Adrenal gland (tissue), 12 donors: Measurements from ENCODE around the gene GJC2. TPM values are rescaled to one million over a fixed set of nuclear protein-coding genes. Genes with fewer than 3 reads are reported as not detected.

ENCODE experiments used
- DNase-seq, 7 donors: peaks; one replicate each; pipeline ENCODE4 v3.0.0-alpha.2; 2019 to 2020
- H3K27ac ChIP-seq, 5 donors: fragments of 200-600 bp; sonication (generic) in 4 of 5; 1 replicate in 3 of 5; 2 replicates in 2 of 5; pipeline versions ENCODE4 v1.5.1 to v1.8.0; 2016 to 2020; ENCODE audit warnings: mild to moderate bottlenecking in 1 of 5
- H3K27me3 ChIP-seq: fragments of 200-600 bp; 2 replicates; pipeline ENCODE4 v1.8.0; 2021
- H3K36me3 ChIP-seq, 2 donors: fragments of 200-600 bp; replicated peaks in 1 of 2; 1 replicate in 1 of 2; 2 replicates in 1 of 2; pipeline versions ENCODE4 v1.5.1 to v1.8.0; 2018 to 2022
- H3K4me1 ChIP-seq, 2 donors: fragments of 200-600 bp; replicated peaks in 1 of 2; 1 replicate in 1 of 2; 2 replicates in 1 of 2; pipeline versions ENCODE4 v1.5.1 to v1.8.0; 2018 to 2021
- H3K4me3 ChIP-seq, 4 donors: fragments of 200-600 bp; sonication (generic) in 3 of 4; one replicate each; pipeline ENCODE4 v1.5.1; 2016 to 2018
- H3K9me3 ChIP-seq, 3 donors: fragments of 200-600 bp; sonication (generic) in 1 of 3; replicated peaks in 1 of 3; 1 replicate in 2 of 3; 2 replicates in 1 of 3; pipeline versions ENCODE4 v1.5.1 to v1.8.0; 2016 to 2021
- POLR2A ChIP-seq, 2 donors: fragments of 450-650 bp; IDR thresholded peaks; one replicate each; pipeline ENCODE4 v1.6.1; 2017; ENCODE audit warnings: antibody characterized with exemption in 2 of 2, mild to moderate bottlenecking in 2 of 2, moderate library complexity in 1 of 2
- WGBS, 4 donors: extraction: QIAGEN DNeasy Blood & Tissue Kit in 2 of 4; methylation state at CpG; one replicate each; pipeline versions ENCODE4 v1.1.5 to v1.1.7; 2013 to 2017; 5-methylcytosine and 5-hydroxymethylcytosine counted together
- intact Hi-C, 2 donors: fragments of 100-400 bp; cut with DNase I; formaldehyde crosslinking; loops; one replicate each; pipeline versions ENCODE4 v1.14.1 to v1.15.0; 2022 to 2023
- polyA plus RNA-seq, 3 donors: library from polyadenylated mRNA; stranded (reverse); fragments of 200-250 nt in 2 of 3; fragments of 350-450 nt in 1 of 3; fragmentation: Illumina TruSeq in 1 of 3; extraction: RNeasy Lipid Tissue Mini Kit (QIAGEN cat#74804) in 1 of 3; gene quantifications; one replicate each; pipeline ENCODE4 v1.2.3, GENCODE V29; 2013 to 2014
- total RNA-seq, 9 donors: library from RNA; depleted of rRNA in 4 of 9; stranded (reverse); fragments of >200 nt in 4 of 9; fragments of 120-200 nt in 1 of 9; fragmentation: NEBNext Ultra II Directional in 1 of 9; extraction: Animal tissue kit (Norgen Biotek cat#: 25700) in 1 of 9; gene quantifications; one replicate each; pipeline versions ENCODE4 v1.1.0 to v1.2.4, GENCODE V29; 2013 to 2023
- TF ChIP-seq, protein P1 (sequence below), 6 experiments: fragments of 450-650 bp in 4 of 6; fragments of 200-600 bp in 2 of 6; sonication (generic) in 1 of 6; IDR thresholded peaks; 1 replicate in 5 of 6; 2 replicates in 1 of 6; pipeline versions ENCODE4 v1.5.1 to v1.8.0; 2016 to 2021; ENCODE audit warnings: antibody characterized with exemption in 6 of 6, mild to moderate bottlenecking in 2 of 6, moderate library complexity in 1 of 6
- donor health status: healthy with polysubstance abuse.
- donor health status: Bipolar disorder and iron deficiency.
- donor health status: DM: yes; HTN: yes; CAD: no.
- donor health status: DM: no; HTN: no; CAD: no.
- donor health status: DM: no; HTN: no; CAD: no.
- donor health status: DM: yes; HTN: yes; CAD: no.

GJC2 gene
- total and polyA plus RNA-seq, 12 donors: 0.05 to 4.1 (median 1.3) TPM

DNA sequence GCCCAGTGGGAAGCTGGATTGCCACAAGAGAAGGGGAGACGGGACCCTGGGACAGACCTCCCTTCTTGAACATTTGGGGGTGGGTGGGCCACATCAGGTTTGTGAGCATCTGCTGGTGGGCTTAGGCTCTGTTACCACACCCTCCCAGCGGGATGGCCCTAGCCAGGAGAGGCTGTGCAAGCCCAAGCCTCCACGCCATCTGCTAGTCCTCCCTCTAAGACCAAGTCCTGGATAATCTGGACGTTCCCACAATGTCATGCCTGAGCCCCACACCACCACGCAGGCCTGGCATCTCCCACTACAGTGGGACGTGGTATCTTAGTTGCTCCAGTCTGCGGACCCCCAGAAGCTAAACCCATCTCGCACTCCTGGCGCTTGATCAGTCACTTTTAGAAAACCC, 12.1 kb downstream of the GJC2 start:
- 72 to 78% (median 73%) methylated on average over 8 to 9 of the region's 9 CpGs for WGBS, 4 donors
- no peak for DNase-seq
- H3K9me3 ChIP-seq: no peaks in the 10 kb centered on the region
- TF ChIP-seq, protein P1, sequence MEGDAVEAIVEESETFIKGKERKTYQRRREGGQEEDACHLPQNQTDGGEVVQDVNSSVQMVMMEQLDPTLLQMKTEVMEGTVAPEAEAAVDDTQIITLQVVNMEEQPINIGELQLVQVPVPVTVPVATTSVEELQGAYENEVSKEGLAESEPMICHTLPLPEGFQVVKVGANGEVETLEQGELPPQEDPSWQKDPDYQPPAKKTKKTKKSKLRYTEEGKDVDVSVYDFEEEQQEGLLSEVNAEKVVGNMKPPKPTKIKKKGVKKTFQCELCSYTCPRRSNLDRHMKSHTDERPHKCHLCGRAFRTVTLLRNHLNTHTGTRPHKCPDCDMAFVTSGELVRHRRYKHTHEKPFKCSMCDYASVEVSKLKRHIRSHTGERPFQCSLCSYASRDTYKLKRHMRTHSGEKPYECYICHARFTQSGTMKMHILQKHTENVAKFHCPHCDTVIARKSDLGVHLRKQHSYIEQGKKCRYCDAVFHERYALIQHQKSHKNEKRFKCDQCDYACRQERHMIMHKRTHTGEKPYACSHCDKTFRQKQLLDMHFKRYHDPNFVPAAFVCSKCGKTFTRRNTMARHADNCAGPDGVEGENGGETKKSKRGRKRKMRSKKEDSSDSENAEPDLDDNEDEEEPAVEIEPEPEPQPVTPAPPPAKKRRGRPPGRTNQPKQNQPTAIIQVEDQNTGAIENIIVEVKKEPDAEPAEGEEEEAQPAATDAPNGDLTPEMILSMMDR (IDR thresholded peaks at IDR 0.05): no peak
- no peak for TF ChIP-seq POLR2A (IDR thresholded peaks at IDR 0.05)
- H3K4me1 ChIP-seq: peaks cover 0 to 5% of the 10 kb centered on the region in 2 donors
- H3K36me3 ChIP-seq: no peaks in the 10 kb centered on the region
- no peak overlapping the region for H3K4me3 ChIP-seq
- H3K27me3 ChIP-seq: peaks cover 7% of the 10 kb centered on the region
- intact Hi-C loops: no loop called here
- H3K27ac ChIP-seq: peak overlapping the region in 2 of 5 donors; percentile 22 to 98

DNA sequence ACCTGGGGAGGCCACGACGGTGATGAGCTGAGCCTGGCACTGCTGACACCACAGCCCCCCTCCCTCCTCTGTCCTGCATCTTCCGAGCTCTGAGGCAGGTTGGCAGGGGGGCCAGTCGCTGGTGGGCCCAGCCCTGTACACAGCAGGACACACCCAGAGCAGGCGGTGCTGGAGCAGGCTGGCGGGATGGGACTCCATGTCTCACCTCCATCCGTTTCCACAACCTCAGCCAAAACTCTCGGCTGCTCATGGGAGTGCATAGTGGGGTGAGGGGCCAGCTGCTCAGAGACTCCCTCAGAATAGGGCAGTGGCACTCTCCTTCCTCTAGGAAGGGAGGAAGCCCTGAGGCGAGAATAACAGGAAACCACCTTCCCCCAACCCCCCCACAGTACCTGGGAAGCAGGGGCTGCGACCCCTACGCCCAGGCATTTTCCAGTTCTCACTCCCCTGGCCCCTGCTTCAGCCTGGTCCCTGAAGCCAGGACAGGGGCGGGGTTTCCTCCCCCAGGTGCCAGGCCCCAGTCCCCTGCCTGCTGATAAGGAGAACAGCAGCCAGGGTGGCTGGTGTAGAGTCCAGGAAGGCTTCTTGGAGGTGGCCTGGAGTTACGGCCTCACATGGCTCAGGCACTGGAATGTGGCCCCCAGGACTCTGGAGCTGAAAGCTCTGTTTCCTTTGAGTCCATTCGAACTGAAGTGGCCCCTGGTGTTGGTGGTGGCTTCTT, 12.7 kb downstream of the GJC2 start:
- peak in 6 of 7 donors; percentile 45 to 76 (median 50) for DNase-seq
- Histone ChIP-seq H3K27ac (peak overlapping the region in 3 of 5 donors; percentile 46 to 98 (median 68)), H3K36me3 (no peaks in the 10 kb centered on the region), H3K4me3 (no peak overlapping the region), H3K4me1 (peaks cover 0 to 8% of the 10 kb centered on the region in 2 donors), H3K9me3 (no peaks in the 10 kb centered on the region), H3K27me3 (peaks cover 7% of the 10 kb centered on the region)
- 14 to 28% (median 18%) methylated on average over 7 to 14 of the region's 14 CpGs for WGBS, 4 donors
- intact Hi-C loops: no loop called here
- no peak for TF ChIP-seq POLR2A (IDR thresholded peaks at IDR 0.05)
- TF ChIP-seq, protein P1 (IDR thresholded peaks at IDR 0.05): no peak

DNA sequence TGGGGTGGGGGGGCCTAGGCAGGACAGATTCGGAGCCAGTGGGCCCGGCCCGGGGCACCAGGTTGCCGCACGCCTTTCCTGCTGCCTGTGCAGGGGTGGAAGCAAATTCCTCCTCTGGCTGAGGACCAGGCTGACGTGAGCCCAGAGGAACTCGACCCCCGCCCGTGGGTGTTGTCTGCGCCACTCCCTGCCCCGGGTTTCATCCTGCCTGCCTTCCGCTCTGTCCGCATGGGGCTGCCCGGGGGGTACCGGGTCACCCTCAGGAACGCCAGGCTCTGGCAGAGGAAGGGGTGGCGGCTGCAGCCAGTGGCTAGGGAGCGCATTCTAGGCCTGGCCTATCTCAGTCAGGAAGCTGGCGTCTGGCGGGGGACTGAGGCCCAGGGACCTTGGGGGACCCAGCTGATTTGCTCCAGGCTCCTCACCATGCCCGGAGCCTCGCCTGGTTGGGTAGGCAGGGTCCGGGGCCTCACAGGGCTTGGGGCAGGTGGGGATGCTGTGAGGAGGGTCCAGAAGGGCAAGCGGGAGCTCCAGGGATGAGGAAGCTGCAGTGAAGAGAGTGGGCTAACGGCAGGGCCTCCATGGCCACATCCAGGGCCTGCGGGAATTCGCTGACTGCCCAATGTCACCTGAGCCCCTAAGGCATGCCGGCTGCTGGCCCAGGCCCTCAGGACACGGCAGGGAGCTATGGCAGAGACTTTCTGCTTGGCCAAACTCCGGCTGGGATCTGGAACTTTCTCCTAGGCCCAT, 13.4 kb downstream of the GJC2 start:
- Histone ChIP-seq H3K4me1 (peaks cover 0 to 8% of the 10 kb centered on the region in 2 donors), H3K9me3 (no peaks in the 10 kb centered on the region), H3K36me3 (no peaks in the 10 kb centered on the region), H3K27ac (peak overlapping the region in 3 of 5 donors; percentile 29 to 98 (median 46)), H3K4me3 (no peak overlapping the region), H3K27me3 (peaks cover 7% of the 10 kb centered on the region)
- DNase-seq: peak; percentile 32 to 77 (median 53)
- TF ChIP-seq POLR2A (IDR thresholded peaks at IDR 0.05): no peak
- TF ChIP-seq, protein P1 (IDR thresholded peaks at IDR 0.05): no peak
- 33 to 77% (median 53%) methylated on average over 4 to 30 of the region's 30 CpGs for WGBS, 4 donors
- intact Hi-C loops: no loop called here

DNA sequence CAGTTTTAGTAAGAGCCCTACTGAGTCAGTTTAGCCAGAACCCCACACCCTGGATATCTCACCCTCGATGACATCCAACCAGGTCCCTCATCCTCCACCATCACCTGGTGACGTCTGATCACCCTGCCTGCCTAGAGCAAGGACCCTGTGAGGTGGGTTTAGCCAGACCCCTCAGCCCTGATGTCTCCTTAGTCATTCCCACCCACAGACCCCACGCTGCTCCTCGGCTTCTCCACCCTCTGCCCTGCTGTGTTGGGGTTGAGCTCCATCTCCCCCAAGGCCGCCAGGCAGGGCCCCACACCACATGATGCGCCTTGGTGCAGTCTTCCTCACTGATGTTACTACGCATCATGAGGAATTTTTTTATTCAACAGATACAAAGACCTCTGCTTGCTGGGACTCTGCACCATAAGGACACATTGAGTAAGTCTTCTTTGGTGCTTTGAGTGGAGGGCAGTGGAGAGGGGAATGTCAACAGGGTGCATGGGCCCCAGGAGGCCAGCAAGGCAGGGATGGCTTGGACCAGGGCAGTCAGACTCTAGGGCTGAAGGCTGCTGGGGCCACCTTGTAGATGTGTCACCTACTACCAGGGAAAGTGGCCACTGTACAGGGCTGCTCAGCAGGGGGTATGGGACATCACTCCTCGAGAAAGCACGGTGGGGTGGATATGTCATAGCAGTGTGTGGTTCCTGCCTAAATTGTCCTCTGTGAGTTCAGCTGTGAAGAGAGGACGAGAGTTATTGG, 14.2 kb downstream of the GJC2 start:
- TF ChIP-seq, protein P1 (IDR thresholded peaks at IDR 0.05): no peak
- TF ChIP-seq POLR2A (IDR thresholded peaks at IDR 0.05): no peak
- Histone ChIP-seq H3K4me1 (peaks cover 0 to 8% of the 10 kb centered on the region in 2 donors), H3K9me3 (no peaks in the 10 kb centered on the region), H3K4me3 (no peak overlapping the region), H3K27ac (peak overlapping the region in 3 of 5 donors; percentile 29 to 100 (median 98)), H3K27me3 (peaks cover 4% of the 10 kb centered on the region), H3K36me3 (no peaks in the 10 kb centered on the region)
- intact Hi-C loops: no loop called here
- 85 to 88% (median 86%) methylated on average over 10 of the region's 10 CpGs for WGBS, 4 donors
- peak in 2 of 7 donors; percentile 18 to 33 for DNase-seq
